ENCODE results near the gene CYTH1.

The CYTH1 gene

GRCh38 chr17:78731904-78732303 is 50.2 kb downstream of the CYTH1 start:
- no peak for DNase-seq

GRCh38 chr17:78729641-78730040 is 52.4 kb downstream of the CYTH1 start:
- DNase-seq = no peak

DNA sequence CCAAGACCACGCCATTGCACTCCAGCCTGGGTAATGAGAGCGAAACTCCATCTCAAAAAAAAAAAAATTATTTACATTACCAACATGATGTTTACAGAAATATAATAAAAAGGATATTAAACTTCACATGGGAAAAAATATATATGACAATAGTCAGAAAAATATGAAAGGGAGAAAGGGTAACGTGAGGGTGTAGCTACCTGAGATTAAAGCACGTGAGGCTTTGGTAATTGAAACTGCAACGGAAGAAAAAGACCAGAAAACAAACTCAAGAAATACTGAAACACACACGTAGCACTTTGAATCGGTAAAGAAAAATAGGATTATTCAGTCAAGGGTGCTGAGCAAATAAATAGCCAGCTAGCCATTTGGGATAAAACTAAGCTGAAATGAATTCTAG is 53.6 kb downstream of the CYTH1 start:
- no peak for DNase-seq

- DNase-seq = no peak
Observed at GRCh38 chr17:78727476-78728229, 54.4 kb downstream of the CYTH1 start.

DNA sequence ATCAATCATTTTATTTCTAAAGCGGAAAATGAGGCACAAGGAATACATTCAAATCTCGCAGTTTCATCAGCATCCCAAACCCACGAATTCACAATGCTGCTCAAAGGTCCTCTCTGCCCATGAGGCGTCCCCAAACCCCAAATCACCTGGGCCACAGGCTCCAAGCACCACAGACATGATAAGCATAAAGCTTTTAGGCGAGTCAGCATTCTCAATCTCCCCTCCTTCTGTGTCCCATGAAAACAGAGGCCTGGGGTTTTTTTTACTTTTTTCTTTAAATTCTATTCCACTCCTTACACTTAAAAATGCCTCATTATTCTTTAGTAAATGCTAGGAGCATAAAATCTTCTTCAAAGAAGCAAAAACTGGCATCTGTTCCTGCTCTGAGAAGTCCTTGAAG is 55.0 kb downstream of the CYTH1 start:
- DNase-seq = no peak

GRCh38 chr17:78726513-78726912 is 55.6 kb downstream of the CYTH1 start:
- no peak for DNase-seq

GRCh38 chr17:78725448-78726021 is 56.5 kb downstream of the CYTH1 start:
- DNase-seq = peak in 1 of 2 donors; percentile 47

- no peak for DNase-seq
Observed at GRCh38 chr17:78724999-78725398, 57.1 kb downstream of the CYTH1 start.

DNA sequence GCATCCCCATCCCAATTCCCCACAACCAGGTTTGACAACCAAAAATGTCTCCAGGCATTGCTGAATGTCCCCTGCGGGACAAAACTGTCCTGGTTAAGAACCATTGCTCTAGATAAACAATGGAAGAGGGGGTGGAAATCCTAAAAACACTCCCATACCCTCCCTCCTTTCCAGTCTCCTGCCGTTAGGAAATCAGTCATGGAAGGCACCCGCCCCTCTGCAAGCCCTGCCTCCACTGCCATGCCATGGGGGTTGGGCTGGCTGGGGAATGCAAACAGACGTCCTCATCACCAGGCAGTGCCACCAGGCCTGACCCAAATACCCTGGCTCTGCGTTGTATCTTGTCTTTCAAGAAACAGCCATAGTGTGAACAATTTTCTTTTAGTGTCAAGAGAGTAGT is 57.5 kb downstream of the CYTH1 start:
- DNase-seq = no peak

DNA sequence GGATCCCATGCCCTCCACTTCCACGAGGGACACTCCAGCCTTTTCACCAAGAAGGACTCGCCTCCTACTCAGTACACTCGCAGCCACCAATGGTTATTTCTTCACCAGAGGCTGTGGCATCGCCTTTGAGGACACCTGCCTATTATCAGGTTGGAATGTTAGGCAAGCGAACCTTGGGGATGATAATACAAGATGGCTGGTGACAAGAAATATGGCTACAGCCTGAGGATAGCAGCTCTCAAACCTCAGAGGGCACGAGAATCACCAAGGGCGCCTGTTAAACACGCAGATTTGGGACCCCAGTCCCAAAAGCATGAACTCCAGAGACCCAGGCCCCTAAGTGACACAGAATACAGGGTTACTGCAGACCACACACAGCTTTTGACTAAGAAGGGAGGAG is 58.1 kb downstream of the CYTH1 start:
- no peak for DNase-seq

GRCh38 chr17:78723001-78723796 is 58.9 kb downstream of the CYTH1 start:
- no peak for DNase-seq

- peak in 1 of 2 donors; percentile 51 for DNase-seq
Observed at GRCh38 chr17:78722246-78722761, 59.8 kb downstream of the CYTH1 start.

DNA sequence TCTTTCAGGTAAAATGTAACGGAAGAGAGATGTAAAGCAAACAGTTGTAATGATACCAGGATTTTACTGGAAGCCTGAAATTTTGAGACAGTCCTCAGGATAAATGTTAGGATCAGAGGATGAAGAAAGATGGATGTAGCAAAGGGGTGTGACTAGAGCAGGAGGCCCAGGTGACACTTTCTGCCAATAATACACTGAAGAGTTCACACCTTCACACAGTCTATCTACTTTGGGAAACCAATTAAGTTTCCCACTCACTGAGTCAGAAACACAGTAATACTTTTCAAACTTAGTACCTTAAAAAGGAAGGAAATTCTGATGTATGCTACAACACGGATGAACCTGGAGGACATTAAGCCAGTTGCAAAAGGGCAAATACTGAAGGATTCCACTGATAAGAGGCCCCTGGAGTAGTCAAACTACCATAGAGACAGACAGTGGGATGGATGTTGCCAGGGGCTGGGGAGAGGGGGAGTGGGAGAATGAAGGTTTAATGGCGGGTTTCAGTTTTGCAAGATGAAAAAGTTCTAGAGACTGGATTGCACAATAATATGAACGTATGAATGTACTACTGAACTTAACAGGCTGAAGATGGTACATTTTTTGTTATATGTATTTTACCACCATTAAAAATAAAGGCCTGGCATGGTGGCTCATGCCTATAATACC is 62.3 kb downstream of the CYTH1 start:
- DNase-seq = no peak

- no peak for DNase-seq
Observed at GRCh38 chr17:78718575-78719208, 63.4 kb downstream of the CYTH1 start.

DNA sequence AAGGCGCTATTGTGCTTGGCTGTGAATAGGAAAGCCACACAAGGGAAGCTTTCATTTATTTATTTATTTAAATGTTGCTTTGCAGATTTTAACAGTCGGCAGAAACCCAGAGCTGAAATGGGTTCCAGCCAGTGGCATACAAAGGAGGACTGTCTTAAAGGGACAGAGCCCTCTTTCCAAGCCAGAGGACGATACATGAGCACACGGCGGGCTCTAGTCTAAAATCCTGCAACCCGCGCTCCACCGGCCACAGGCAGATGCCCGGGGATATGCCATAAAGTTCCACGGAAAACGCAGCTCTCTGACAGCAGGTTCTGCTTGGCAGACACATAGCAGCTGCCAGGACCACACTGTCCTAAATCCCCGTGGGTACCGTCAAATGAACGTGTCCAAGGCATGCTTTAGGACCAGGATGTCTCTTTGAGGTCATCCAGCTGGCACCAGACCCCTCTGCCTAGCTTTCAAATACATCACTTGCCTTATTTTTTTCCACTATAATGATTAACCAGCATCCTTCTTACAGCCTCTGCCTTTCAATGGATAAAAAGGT is 64.6 kb downstream of the CYTH1 start:
- DNase-seq = no peak

- DNase-seq = no peak
Observed at GRCh38 chr17:78716814-78717393, 65.2 kb downstream of the CYTH1 start.

DNA sequence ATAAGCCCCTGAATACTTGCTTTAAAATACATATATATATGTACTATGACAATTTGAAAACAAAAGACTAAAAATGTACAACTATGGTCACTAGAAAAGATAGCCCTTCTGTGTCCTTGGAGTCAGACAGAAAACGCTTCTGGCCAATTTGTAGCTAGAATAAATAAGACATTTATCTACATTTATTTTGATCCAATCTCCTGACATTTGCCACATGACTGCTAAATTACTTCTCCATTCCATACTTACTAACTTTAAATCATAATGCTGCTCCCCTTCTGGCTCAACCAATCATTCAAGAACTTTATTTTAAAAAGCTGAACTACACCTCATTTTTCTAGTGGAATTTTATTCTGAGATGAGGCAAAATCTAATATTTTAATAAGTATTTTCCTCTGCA is 65.8 kb downstream of the CYTH1 start:
- DNase-seq = no peak

- no peak for DNase-seq
Observed at GRCh38 chr17:78715876-78716275, 66.2 kb downstream of the CYTH1 start.

- DNase-seq = no peak
Observed at GRCh38 chr17:78715000-78715771, 66.9 kb downstream of the CYTH1 start.

- DNase-seq = no peak
Observed at GRCh38 chr17:78714534-78714933, 67.5 kb downstream of the CYTH1 start.

- no peak for DNase-seq
Observed at GRCh38 chr17:78712043-78712442, 70.0 kb downstream of the CYTH1 start.

Data from CD4-positive, alpha-beta T cell treated with Interleukin-1 beta for 1 hour (primary cell).